Fibroblast of villous mesenchyme (primary cell): ENCODE data around the gene PALM2AKAP2. TPM values are rescaled to one million over a fixed set of nuclear protein-coding genes. Genes with fewer than 3 reads are reported as not detected.

Experiments used
- DNase-seq: peaks from one replicate; pipeline ENCODE4 v3.0.0-alpha.2; 2010; ENCODE audit warnings: low read depth
- H3K4me3 ChIP-seq: 2 replicates; pipeline ENCODE4 v1.5.1; 2011; ENCODE audit warnings: low read depth, mild to moderate bottlenecking, low read length
- CTCF ChIP-seq: IDR thresholded peaks from 2 replicates; pipeline ENCODE4 v1.5.1; 2012; ENCODE audit warnings: low read depth, mild to moderate bottlenecking, low read length; ENCODE audit not compliant: insufficient read depth
- total RNA-seq: library from RNA; depleted of rRNA; stranded (reverse); fragments of >200 nt; gene quantifications from 2 replicates; pipeline ENCODE4 v1.2.3, GENCODE V29; 2012

Gene PALM2AKAP2
- total RNA-seq, 1 donor = 31.5 TPM

- H3K4me3 ChIP-seq = no peak overlapping the region
- no peak for DNase-seq
- TF ChIP-seq CTCF = no peak
Measured at GRCh38 chr9:109759589-109759988, 20.4 kb upstream of the PALM2AKAP2 start.

DNA sequence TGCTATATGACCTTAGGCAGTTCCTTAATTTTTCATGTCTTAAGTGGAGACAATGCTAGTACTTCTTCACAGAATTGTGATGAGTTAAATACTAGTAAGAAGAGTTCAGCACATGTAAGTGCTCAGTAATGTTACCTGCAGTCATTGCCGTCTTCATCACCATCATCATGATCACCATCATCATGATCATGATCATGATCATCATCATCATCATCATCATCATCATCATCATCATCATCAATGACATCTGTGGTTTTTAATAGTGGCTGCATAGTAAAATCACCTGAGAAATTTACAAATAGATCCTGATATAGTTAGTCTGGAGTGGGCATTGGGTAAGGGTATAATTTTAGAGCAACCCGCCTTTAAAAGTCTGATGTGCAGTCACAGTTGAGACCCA, 14.7 kb upstream of the PALM2AKAP2 start:
- no peak for TF ChIP-seq CTCF
- DNase-seq = no peak
- H3K4me3 ChIP-seq = no peak overlapping the region

DNA sequence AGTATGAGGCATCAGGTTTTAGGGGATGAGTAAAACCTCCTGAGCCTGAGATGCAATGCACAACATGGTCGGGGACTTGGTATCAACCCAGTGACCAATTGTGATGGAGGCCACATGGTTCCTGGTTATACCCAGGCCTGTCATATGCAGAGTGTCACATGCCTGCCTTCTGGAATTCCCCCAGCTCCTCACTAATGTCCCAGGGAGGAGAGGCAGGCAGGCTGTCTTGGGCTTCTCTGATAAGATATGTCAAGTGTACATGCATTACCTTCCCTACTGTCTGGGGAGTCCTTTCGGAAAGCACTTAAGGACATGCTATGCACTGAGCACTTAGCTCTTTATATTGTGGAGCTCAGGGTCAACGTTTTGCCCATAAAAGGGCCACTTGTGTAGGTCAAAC, 14.2 kb upstream of the PALM2AKAP2 start:
- TF ChIP-seq CTCF = no peak
- H3K4me3 ChIP-seq = no peak overlapping the region
- no peak for DNase-seq

DNA sequence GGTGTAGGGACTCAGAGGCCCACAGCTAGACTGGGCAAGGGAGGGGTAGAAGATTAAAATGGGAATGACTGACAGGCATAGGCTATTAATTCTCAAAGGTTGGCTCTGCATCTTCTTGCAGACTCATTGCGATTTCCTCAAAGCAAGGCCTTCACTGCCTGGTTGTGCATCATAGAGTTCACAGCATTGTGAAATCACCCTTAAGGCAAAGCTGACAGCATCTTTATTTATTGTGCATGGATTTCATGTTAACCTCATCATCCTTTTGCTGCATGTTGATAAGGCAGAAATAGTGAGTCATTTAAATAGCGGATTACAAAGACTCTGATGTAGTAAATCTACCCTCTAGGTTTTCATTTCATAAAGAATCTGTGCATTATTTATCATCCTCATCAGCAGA, 13.6 kb upstream of the PALM2AKAP2 start:
- DNase-seq = peak; percentile 91
- H3K4me3 ChIP-seq = no peak overlapping the region
- TF ChIP-seq CTCF = no peak

DNA sequence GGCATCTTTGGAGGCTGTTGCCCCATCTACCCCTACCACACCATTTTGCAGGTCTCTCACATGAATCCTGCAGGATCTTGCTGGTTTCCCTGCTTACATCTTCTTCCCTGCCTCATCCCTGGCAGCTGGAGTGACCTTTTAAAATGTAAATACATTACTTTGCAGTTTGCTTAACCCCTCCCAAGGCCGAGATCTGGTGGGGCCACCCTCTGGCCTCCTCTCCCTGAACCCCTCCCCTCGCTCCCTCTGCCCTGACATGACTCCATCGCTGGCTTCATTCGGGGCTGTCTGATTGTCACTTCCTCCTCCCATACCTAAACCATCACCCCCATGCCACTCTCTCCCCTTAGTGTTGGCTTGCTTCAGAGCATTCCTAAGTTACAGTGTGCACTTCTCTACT, 12.6 kb upstream of the PALM2AKAP2 start:
- no peak overlapping the region for H3K4me3 ChIP-seq
- no peak for TF ChIP-seq CTCF
- no peak for DNase-seq

DNA sequence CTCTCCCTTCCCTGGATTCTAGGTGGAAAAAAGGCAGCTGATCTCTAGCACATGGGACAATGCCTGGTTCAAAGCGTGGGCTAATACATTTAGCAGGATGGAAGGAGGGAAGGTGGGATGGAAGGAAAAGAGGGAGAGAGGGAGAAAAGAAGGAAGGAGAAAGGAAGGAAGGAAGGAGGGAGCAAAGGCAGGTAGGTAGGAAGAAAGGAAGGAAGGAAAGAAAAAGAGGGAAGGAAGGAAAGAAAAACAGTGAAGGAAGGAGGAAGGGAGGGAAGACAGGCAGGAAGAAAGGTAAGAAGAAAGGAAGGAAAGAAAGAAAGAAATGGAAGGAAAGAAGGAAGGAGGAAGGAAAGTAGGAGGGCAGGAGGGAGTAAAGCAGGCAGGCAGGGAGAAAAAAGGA, 12.2 kb upstream of the PALM2AKAP2 start:
- no peak for TF ChIP-seq CTCF
- no peak for DNase-seq

GRCh38 chr9:109769250-109769649, 10.7 kb upstream of the PALM2AKAP2 start:
- no peak for DNase-seq
- no peak overlapping the region for H3K4me3 ChIP-seq
- no peak for TF ChIP-seq CTCF

More for the DNA sequence above, 12.2 kb upstream of the PALM2AKAP2 start:
- no peak overlapping the region for H3K4me3 ChIP-seq
